K562 treated with DMSO at 1 percent for 48 hours (cell line): ENCODE measurements around the gene POMGNT1. TPM values are rescaled to one million over a fixed set of nuclear protein-coding genes. Genes with fewer than 3 reads are reported as not detected.

Experiments
- total RNA-seq: library from RNA; unstranded; fragments of 300-600 nt; gene quantifications from 2 replicates; pipeline ENCODE4 v1.2.3, GENCODE V29; 2022; ENCODE audit warnings: low replicate concordance; ENCODE audit errors: extremely low read depth

The POMGNT1 gene
- not detected in 2 replicates for total RNA-seq

DNA sequence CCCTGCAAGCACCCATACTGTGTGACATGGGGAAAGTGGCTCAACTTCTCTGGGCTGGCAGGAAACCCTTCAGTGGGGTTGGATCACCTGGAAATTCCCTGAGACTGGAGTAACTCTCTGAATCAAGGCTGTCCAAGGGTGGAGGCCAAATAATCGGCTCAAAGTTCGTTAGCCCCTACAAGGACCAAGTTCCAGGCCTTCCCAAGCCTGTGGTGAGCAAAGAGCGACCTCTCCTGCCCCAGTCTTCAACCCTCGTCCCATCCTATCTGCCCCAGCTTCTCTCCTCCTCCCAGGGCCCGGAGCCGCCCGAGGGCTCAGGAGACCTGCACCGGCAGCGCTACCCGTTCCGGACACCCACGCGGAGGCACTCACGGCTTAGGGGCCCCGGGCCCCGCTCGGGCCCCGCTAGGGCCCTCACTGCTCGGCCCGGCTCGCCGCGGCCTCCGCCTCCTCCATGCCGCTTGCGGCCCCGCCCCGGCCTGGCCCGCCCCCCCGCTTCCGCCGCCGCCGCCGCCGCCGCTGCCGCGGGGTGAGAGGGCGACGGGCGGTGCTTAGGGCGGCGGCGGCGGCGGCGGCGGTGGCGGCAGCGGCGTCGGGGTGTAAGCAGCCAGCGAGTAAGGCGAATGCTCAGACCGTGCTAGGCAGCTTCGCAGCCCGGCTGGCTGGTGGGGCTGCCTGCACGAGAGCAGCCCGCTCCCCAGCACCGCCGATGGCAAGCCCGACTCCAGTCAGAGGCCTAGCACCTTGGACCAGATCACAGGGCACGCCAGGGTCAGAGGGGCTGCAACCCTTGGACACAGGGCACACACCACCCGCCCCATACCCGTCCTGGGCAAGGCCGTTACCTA, at the start of gene POMGNT1:
Gene POMGNT1, minus strand, starts transcription at position 471 of the 848 bp plus-strand sequence. CDS start 613 bp downstream, outside the sequence.

DNA sequence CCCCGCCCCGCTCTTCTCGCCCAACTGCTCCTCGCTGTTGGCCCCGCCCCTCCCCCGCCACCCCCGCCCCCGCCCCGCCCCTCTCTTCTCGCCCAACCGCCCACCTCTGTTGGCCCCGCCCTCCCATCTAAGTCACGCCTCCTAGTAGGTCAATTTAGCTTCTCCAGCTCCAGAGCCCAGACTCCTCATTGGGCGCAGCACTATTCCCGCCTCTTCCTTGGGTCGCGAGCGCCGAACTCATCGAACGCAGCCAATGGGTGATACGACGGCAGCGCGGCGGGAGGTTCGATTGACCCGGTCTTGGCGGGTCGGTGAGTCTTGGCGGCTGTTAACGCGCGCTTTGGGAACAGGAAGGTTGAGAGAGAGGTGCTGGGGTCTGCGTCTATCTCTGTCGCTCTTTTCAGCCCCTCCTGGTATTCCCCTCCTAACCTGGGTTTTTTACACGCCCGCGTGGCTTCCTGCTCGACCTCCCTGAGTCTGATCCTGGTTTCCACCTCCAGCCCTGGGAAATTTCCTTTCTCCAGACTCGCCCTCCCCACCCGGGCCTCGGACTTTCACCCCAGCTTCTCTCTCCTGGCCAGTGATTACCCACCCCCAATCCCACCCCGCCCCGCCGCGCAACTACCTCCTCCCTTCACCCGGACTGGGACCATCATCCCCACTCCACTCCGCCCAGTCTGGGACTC, 49.3 kb upstream of the POMGNT1 start, which contains the start of gene RAD54L:
Gene RAD54L, plus strand, starts transcription at position 328 of the 686 bp plus-strand sequence. CDS start 643 bp downstream, outside the sequence.

GRCh38 chr1:46176211-46176865, 21.9 kb downstream of the POMGNT1 start, which contains the start of gene P3R3URF:
Gene P3R3URF, minus strand, starts transcription at chr1:46176488. Its CDS starts 17 bp downstream, at chr1:46176471.

DNA sequence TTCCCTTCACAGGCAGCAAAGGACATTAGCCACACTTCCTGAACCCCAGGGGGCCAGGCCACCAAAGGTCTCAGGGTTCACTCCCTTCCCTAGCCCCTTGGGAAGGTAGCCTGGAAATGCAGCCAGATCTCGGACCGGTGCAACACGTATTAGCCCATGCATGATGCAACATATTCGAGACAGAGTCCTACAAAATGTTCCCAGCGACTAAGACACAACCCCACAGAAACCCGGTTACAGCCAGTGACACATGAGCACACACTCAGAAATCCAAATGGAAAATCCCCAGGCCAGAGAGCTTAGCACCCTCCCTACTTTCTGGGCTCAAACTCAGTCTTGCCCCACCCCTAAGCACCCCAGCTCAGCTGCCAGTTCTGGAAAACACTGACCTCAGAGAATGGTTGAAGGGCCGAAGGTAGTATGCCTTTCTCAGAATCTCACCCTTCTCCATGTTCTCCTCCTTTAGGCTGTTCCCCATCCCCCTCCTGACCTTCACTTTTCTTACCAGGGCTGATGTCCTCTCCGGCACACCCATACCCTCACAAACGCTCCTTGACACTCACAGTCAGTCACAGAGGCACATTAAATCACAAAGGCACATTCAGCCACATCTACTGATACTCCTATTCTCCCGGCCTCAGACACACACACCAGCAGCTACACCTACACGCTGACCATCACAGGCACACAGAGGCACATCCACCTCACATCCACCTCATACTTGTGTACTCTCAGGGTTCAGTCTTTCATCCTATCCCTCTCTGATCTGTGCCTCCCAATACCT, 23.6 kb downstream of the POMGNT1 start, which contains the start of gene TSPAN1:
Gene TSPAN1, plus strand, starts transcription at position 640 of the 784 bp plus-strand sequence. CDS start 6,021 bp downstream, outside the sequence.

Other genes with a start within 250 kb of the POMGNT1 start
- not detected in 2 replicates for gene PIK3R3, start 65.8 kb downstream of the POMGNT1 start, total RNA-seq
- not detected in 2 replicates for gene TSPAN1, start 23.3 kb downstream of the POMGNT1 start, total RNA-seq
- not detected in 2 replicates for gene P3R3URF, start 21.9 kb downstream of the POMGNT1 start, total RNA-seq
- gene LURAP1, start 4.9 kb upstream of the POMGNT1 start, total RNA-seq: not detected in 2 replicates
- gene RAD54L, start 49.3 kb upstream of the POMGNT1 start, total RNA-seq: not detected in 2 replicates
- gene LRRC41, start 105.2 kb upstream of the POMGNT1 start, total RNA-seq: 133 TPM in 1 of 2 replicates, not detected in the other
- gene UQCRH, start 105.3 kb upstream of the POMGNT1 start, total RNA-seq: 2,170 TPM in 1 of 2 replicates, not detected in the other
- not detected in 2 replicates for gene NSUN4, start 142.4 kb upstream of the POMGNT1 start, total RNA-seq
- gene FAAH, start 195.9 kb upstream of the POMGNT1 start, total RNA-seq: not detected in 2 replicates